22Rv1 (cell line): ENCODE results near the gene LRRC3.
"Not testable (repeated sequence)": the region's sequence is repeated elsewhere in the genome, so short reads cannot be mapped to it uniquely, and the experiment has no call there.

ENCODE experiments used
- H3K27ac ChIP-seq: fragments of 450-650 bp; 2 replicates; pipeline ENCODE4 v1.5.1; 2017
- CTCF ChIP-seq: fragments of 450-650 bp; IDR thresholded peaks from 2 replicates; pipeline ENCODE4 v1.5.1; 2017; ENCODE audit warnings: mild to moderate bottlenecking
- ZFX ChIP-seq: fragments of 450-650 bp; IDR thresholded peaks from 2 replicates; pipeline ENCODE4 v1.6.1; 2017; ENCODE audit warnings: antibody characterized with exemption, borderline replicate concordance

LRRC3 gene

GRCh38 chr21:44478801-44479167 lies 23.5 kb downstream of the LRRC3 start:
- H3K27ac ChIP-seq, result no peak overlapping the region
- TF ChIP-seq CTCF, result no peak
- no peak for TF ChIP-seq ZFX

GRCh38 chr21:44479556-44480199 lies 24.4 kb downstream of the LRRC3 start:
- TF ChIP-seq CTCF, result peak; percentile 86
- not testable (repeated sequence) for H3K27ac ChIP-seq

DNA sequence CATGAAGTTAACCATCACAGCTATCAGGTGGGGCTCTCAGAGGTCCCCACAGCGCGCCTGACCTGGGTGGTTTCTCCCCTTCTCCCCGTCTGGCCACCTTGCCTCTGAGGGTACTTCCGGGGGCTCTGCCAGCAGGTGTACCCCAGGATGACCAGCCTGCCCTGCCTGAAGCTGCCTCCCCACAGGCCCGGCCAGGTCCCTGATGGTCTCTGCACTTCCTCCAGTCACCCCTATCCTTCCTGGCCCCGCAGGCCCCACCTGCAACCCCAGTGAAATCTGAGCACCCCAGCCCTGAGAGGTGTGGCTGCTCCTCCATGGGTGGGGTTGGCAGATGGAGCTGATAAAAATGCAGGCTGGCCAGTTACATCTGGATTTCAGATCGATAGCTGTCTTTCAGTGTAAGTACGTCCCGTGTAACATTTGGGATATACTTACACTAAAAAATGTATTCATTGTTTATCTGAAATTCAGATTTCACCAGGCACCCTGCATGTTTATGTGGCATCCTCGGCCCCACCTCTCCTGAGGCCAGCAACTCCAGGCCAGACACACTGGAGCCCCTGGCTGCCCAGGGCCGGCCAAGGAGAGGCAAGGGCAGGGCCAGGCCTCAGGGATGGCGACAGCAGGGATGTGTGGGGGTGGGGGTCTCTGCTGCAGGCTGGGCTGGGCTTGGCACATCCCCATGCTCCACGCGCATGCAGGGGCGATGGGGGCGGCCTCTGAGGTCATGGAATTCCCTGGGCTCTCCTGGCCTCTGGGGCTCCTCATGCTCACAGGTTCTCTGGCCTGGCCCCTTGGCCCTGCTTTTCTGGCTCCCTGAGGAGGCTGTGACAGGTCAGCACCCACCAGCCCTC lies 25.1 kb downstream of the LRRC3 start:
- H3K27ac ChIP-seq, result no peak overlapping the region
- TF ChIP-seq CTCF (no peak), ZFX (no peak)

DNA sequence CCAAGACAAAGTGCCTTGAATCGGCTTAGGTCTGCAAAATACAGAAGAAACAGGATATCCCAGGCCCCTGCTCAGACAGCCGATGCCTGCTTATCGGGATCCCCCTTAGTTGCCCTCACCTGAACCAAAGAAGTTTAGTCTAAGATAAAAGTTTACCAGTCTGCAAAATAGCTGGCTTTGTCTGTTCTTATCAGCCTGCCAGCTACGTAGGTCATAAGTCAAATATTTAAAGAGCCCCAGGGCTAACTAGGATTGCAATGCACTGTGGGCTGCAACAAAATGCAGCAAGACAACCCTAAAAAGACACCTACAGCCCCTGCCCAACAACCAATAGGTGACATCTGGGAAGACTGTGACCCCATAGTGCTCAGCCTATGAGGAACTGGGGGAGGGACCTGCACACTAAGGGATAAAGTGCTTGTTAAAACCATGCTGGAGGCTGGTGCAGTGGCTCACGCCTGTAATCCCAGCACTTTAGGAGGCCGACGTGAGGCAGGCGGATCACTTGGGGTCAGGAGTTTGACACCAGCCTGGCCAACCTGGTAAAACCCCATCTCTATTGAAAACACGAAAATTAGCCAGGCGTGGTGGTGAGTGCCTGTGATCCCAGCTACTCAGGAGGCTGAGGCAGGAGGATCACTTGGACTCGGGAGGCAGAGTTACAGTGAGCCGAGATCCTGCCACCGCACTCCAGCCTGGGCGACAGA lies 27.4 kb downstream of the LRRC3 start:
- TF ChIP-seq CTCF, result no peak
- TF ChIP-seq ZFX, result no peak
- peak overlapping the region; percentile 18; the same call in 1 of the 2 replicates for H3K27ac ChIP-seq

DNA sequence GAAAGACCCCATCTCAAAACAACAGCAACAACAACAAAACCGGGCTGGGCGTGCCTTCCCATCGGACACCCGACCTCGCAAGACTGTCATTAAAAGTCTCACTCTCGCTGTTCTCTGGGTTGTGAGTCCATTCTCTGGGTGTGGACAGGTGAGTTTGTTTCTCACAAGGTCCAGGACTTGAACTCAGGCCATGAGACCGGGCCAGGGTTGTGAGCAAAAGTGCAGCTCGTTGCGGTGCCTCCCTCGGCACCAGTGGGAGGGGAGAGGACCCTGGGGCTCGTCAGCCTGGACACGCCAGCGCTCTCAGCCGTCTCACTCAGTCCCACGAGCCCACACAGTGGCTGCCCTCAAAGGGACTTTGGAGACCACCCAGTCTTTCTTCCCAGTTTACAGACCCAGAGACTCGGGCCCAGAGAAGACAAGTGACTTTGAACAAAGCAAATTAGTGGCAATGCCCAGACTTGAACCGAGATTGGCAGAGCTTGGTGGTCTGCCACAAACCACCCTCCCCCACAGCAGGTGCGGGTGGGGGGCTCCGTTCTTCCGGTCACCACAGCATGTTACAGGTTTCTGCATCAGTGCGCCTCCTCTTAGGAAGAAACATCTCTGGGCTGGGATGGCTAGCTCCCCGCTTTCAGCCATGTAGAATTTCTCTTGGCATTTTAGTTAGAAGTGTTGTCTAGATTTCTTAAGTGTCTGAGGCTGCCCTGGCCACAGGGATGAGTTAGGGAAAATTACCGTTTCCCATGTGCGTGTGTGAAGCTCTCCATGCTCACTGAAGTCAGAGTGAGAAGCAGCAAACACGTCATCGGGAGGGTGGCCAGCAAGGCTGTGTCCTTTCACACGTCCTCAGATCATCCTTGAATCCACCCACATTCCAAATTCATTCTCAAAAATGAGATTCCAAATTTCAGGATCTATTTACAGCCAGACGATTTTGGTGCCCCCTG lies 28.3 kb downstream of the LRRC3 start:
- no peak overlapping the region for H3K27ac ChIP-seq
- TF ChIP-seq CTCF, result no peak
- no peak for TF ChIP-seq ZFX

DNA sequence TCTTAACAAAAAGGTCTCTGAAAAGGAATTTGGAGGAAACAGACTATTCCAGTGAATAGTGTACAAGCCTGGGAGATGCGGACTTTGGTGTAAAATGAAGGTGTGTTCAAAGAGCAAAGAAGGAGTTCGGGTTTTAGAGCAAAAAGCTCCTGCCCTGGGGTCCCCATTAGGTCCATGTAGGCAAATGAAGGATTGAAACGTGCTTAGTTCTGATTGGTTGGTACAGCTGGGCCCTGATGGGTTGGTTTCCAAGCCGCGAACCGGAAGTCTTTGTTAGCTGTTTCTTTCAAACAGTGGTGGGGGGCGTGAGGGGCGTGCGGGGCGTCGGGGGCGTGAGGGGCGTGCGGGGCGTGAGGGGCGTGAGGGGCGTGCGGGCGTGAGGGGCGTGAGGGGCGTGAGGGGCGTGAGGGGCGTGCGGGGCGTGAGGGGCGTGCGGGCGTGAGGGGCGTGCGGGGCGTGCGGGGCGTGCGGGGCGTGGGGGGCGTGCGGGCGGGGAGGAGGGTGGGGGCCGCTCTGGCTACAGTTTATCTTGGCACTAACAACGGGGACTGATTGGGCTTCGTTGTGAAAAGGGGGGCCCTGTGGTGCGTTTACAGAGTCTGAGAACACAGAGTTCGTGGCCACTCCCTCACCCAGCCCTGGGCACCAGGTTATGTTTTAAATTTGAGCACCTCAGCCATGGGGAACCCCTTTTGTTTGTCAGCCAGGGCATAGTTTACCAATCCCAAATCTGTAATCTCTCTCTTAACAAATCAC lies 29.4 kb downstream of the LRRC3 start:
- no peak for TF ChIP-seq ZFX
- no peak for TF ChIP-seq CTCF
- H3K27ac ChIP-seq, result no peak overlapping the region
